Measurements from ENCODE around the gene NLRP3. TPM values are rescaled to one million over a fixed set of nuclear protein-coding genes. Genes with fewer than 3 reads are reported as not detected.

The NLRP3 gene
- total and polyA plus RNA-seq, 9 of the 15 experiments (the other 6 are each of a cell fraction or from before 2014, with no cell fraction given): not detected

DNA sequence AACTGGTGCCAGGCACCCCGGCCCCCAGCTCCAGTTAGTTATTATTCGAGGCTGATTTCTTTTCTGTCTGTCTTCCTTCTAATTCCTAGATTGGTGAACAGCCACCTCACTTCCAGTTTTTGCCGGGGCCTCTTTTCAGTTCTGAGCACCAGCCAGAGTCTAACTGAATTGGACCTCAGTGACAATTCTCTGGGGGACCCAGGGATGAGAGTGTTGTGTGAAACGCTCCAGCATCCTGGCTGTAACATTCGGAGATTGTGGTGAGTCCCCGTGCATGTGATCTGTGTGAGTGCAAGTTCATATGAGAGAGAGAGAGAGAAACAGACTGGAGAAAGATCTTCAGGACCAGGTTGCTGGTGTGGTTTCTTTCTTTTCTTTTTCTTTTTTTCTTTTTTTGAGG, 13.5 kb downstream of the NLRP3 start:
- no peaks in the 10 kb centered on the region for H3K9me1 ChIP-seq (ENCODE audit: control insufficient read depth, insufficient read depth, low read length)
- ChIA-PET CTCF (ENCODE audit: low intra/inter-chr PET ratio) (no interaction called here), POLR2A (no interaction called here)
- FAIRE-seq (no peak), ATAC-seq (no peak), DNase-seq (ENCODE audit: extremely low read depth in 1 of 4, low spot score in 3 of 4) (no peak)
- in situ Hi-C loops (cut with MboI): no loop called here
- no peak overlapping the region for H3K27ac ChIP-seq (ENCODE audit: extremely low read depth, low read depth, low read length)
- BruUV-seq (replicated peaks): no TSS peak
- no peaks in the 10 kb centered on the region for H3K4me1 ChIP-seq (replicated peaks in 1 of 2; ENCODE audit: control insufficient read depth in 2 of 2, insufficient read depth in 2 of 2, low read length in 2 of 2)
- H3K36me3 ChIP-seq (ENCODE audit: control insufficient read depth, insufficient read depth, low read length): no peaks in the 10 kb centered on the region
- TF ChIP-seq HDAC2 (IDR thresholded peaks at IDR 0.05) (no peak), RBM22 (IDR thresholded peaks at IDR 0.05; ENCODE audit: low read depth, low read length, poor library complexity, severe bottlenecking) (no peak), PML (IDR thresholded peaks at IDR 0.05; ENCODE audit: low read length) (no peak), BRD9 (IDR thresholded peaks at IDR 0.05; ENCODE audit: low read depth, partially characterized antibody) (no peak), PPARD (CRISPR knock-in tag; IDR thresholded peaks at IDR 0.05) (no peak), DNMT1 (IDR thresholded peaks at IDR 0.05) (no peak), ZNF140 (CRISPR knock-in tag; IDR thresholded peaks at IDR 0.05) (no peak)
- peaks cover 42 to 77% of the 10 kb centered on the region in 2 experiments; a peak in 4 of 5 replicates for H3K27me3 ChIP-seq (ENCODE audit: control insufficient read depth in 2 of 2, insufficient read depth in 2 of 2, low read length in 2 of 2)
- no peak overlapping the region for H3K9ac ChIP-seq (ENCODE audit: insufficient read depth in 1 of 2, low read depth in 2 of 2, low read length in 2 of 2)
- no peak overlapping the region for H3K4me2 ChIP-seq (ENCODE audit: insufficient read depth, low read length)
- intact Hi-C loops (cut with micrococcal nuclease): no loop called here
- no peak overlapping the region for H3K4me3 ChIP-seq
- no peak overlapping the region for H2AFZ ChIP-seq (ENCODE audit: low read depth, low read length)
- 2% methylated on average over 6 of the region's 6 CpGs for WGBS (ENCODE audit: insufficient coverage, low coverage, missing lambda C conversion rate)
- H3K9me3 ChIP-seq (replicated peaks; ENCODE audit: control insufficient read depth, insufficient read depth, low read depth, low read length): no peaks in the 10 kb centered on the region
- H4K20me1 ChIP-seq (replicated peaks; ENCODE audit: control insufficient read depth, insufficient read depth, low read length): no peaks in the 10 kb centered on the region
- H3K79me2 ChIP-seq (ENCODE audit: control insufficient read depth, insufficient read depth, low read length): no peaks in the 10 kb centered on the region

DNA sequence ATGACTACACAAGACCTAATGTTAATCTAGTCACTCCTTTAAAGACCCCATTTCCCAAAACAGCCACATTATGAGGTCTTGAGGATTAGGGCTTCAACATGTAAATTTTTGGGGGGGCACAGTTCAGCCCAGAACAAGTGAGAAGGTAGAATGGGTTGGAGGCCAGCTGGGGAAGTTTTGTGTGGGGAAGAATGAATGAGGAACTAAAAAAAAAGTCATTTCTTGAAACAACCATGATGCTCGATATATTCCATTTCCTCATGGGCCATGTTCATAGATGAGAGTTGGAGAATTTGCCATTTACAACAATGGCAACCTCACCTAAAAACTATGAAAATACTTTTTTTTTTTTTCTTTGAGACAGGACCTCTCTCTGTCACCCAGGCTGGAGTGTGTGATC, 14.5 kb downstream of the NLRP3 start:
- no peak overlapping the region for H2AFZ ChIP-seq (ENCODE audit: low read depth, low read length)
- 0% methylated on average over 1 of the region's 1 CpG for WGBS (ENCODE audit: insufficient coverage, low coverage, missing lambda C conversion rate)
- intact Hi-C loops (cut with micrococcal nuclease): no loop called here
- BruUV-seq (replicated peaks): no TSS peak
- H4K20me1 ChIP-seq (replicated peaks; ENCODE audit: control insufficient read depth, insufficient read depth, low read length): no peaks in the 10 kb centered on the region
- ChIA-PET CTCF (ENCODE audit: low intra/inter-chr PET ratio) (no interaction called here), POLR2A (interaction anchor here (0.5 to 1.8 kb wide), 3 partner anchors 12 to 53 kb away, joined by 3 read pairs; no protein-coding TSS in a partner anchor)
- peaks cover 41 to 76% of the 10 kb centered on the region in 2 experiments for H3K27me3 ChIP-seq (ENCODE audit: control insufficient read depth in 2 of 2, insufficient read depth in 2 of 2, low read length in 2 of 2)
- no peaks in the 10 kb centered on the region for H3K9me1 ChIP-seq (ENCODE audit: control insufficient read depth, insufficient read depth, low read length)
- no peaks in the 10 kb centered on the region for H3K4me1 ChIP-seq (replicated peaks in 1 of 2; ENCODE audit: control insufficient read depth in 2 of 2, insufficient read depth in 2 of 2, low read length in 2 of 2)
- no peak for FAIRE-seq
- no peaks in the 10 kb centered on the region for H3K79me2 ChIP-seq (ENCODE audit: control insufficient read depth, insufficient read depth, low read length)
- no peak for DNase-seq (ENCODE audit: extremely low read depth in 1 of 4, low spot score in 3 of 4)
- H3K4me3 ChIP-seq: no peak overlapping the region
- no peak for ATAC-seq
- H3K9me3 ChIP-seq (replicated peaks; ENCODE audit: control insufficient read depth, insufficient read depth, low read depth, low read length): no peaks in the 10 kb centered on the region
- in situ Hi-C loops (cut with MboI): no loop called here
- H3K27ac ChIP-seq (ENCODE audit: extremely low read depth, low read depth, low read length): no peak overlapping the region
- H3K9ac ChIP-seq (ENCODE audit: insufficient read depth in 1 of 2, low read depth in 2 of 2, low read length in 2 of 2): no peak overlapping the region
- no peak overlapping the region for H3K4me2 ChIP-seq (ENCODE audit: insufficient read depth, low read length)
- no peaks in the 10 kb centered on the region for H3K36me3 ChIP-seq (ENCODE audit: control insufficient read depth, insufficient read depth, low read length)
- TF ChIP-seq GATAD2B (IDR thresholded peaks at IDR 0.05; ENCODE audit: borderline replicate concordance): no peak
- no peak for TF ChIP-seq PURB (CRISPR knock-in tag; IDR thresholded peaks at IDR 0.05; ENCODE audit: low read depth)
- no peak for TF ChIP-seq STAT5A (IDR thresholded peaks at IDR 0.05; ENCODE audit: borderline replicate concordance, low read length)
- no peak for TF ChIP-seq MIER1 (IDR thresholded peaks at IDR 0.05; ENCODE audit: low read depth)
- TF ChIP-seq ZNF121 (CRISPR knock-in tag; conservative IDR thresholded peaks at IDR 0.05): no peak
- TF ChIP-seq FOXJ3 (CRISPR knock-in tag; IDR thresholded peaks at IDR 0.05): no peak
- TF ChIP-seq, protein P1, sequence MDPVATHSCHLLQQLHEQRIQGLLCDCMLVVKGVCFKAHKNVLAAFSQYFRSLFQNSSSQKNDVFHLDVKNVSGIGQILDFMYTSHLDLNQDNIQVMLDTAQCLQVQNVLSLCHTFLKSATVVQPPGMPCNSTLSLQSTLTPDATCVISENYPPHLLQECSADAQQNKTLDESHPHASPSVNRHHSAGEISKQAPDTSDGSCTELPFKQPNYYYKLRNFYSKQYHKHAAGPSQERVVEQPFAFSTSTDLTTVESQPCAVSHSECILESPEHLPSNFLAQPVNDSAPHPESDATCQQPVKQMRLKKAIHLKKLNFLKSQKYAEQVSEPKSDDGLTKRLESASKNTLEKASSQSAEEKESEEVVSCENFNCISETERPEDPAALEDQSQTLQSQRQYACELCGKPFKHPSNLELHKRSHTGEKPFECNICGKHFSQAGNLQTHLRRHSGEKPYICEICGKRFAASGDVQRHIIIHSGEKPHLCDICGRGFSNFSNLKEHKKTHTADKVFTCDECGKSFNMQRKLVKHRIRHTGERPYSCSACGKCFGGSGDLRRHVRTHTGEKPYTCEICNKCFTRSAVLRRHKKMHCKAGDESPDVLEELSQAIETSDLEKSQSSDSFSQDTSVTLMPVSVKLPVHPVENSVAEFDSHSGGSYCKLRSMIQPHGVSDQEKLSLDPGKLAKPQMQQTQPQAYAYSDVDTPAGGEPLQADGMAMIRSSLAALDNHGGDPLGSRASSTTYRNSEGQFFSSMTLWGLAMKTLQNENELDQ (CRISPR knock-in tag; IDR thresholded peaks at IDR 0.05; ENCODE audit: borderline replicate concordance): no peak

Measured in K562 (cell line).